Measurements from ENCODE around the gene PRUNE2. TPM values are rescaled to one million over a fixed set of nuclear protein-coding genes. Genes with fewer than 3 reads are reported as not detected.

PRUNE2 gene
- total RNA-seq, 6 experiments from 2014 or later = 1.4 to 3.3 (median 2.1) TPM

DNA sequence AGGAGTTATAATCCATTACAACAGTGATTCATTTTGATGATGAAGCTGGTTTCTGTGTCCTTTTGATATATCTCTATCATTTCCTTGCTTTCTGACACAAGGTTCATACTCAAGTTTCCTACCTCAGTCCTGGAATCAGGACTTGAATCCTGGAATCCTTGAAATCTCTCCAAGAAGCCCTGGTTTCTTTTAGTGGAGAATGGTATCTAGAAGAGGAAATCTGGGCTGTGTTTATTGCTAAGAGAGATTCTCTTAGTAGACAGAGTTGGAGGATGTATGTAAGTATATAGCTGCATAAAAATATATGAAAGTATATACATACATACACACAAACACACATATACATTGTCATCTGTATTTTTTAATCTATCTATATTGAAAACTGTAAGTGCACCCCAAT is 332.5 kb downstream of the PRUNE2 start:
- no peak for ATAC-seq
- no peak for TF ChIP-seq POLR2A (IDR thresholded peaks at IDR 0.05)
- no peak overlapping the region for H3K27ac ChIP-seq
- no peaks in the 10 kb centered on the region for H3K36me3 ChIP-seq
- no peaks in the 10 kb centered on the region for H3K9me3 ChIP-seq
- no peaks in the 10 kb centered on the region for H3K27me3 ChIP-seq
- H3K4me1 ChIP-seq = no peaks in the 10 kb centered on the region
- no peak for DNase-seq
- intact Hi-C loops (cut with DNase I) = no loop called here
- H3K4me3 ChIP-seq = no peak overlapping the region

DNA sequence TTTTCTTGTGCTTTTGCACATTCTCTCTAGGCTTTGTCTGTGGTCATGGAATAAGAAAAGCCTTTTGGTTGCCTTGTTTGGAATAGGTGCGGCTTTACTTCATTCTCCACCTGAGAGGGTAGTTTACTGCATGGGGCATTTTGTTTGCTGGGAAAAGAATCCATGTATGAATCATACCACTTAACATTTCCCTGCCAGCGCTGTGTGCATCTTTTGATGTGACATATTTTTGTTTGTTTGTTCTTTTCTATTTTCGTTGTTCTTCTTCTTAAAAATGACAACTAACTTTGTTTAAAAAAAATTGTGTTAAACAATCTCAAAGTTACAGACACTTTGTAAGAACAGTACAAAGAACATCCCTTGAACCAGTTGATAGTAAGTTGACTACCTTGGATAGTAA is 333.8 kb downstream of the PRUNE2 start:
- no peaks in the 10 kb centered on the region for H3K4me1 ChIP-seq
- 83% methylated on average over 3 of the region's 3 CpGs for WGBS (ENCODE audit: insufficient coverage, low coverage, low lambda C conversion rate, missing lambda C conversion rate)
- ATAC-seq (no peak), DNase-seq (no peak)
- intact Hi-C loops (cut with DNase I) = no loop called here
- H3K36me3 ChIP-seq = no peaks in the 10 kb centered on the region
- no peaks in the 10 kb centered on the region for H3K27me3 ChIP-seq
- H3K4me3 ChIP-seq = no peak overlapping the region
- no peak overlapping the region for H3K27ac ChIP-seq
- no peak for TF ChIP-seq POLR2A (IDR thresholded peaks at IDR 0.05)
- TF ChIP-seq, protein P1, sequence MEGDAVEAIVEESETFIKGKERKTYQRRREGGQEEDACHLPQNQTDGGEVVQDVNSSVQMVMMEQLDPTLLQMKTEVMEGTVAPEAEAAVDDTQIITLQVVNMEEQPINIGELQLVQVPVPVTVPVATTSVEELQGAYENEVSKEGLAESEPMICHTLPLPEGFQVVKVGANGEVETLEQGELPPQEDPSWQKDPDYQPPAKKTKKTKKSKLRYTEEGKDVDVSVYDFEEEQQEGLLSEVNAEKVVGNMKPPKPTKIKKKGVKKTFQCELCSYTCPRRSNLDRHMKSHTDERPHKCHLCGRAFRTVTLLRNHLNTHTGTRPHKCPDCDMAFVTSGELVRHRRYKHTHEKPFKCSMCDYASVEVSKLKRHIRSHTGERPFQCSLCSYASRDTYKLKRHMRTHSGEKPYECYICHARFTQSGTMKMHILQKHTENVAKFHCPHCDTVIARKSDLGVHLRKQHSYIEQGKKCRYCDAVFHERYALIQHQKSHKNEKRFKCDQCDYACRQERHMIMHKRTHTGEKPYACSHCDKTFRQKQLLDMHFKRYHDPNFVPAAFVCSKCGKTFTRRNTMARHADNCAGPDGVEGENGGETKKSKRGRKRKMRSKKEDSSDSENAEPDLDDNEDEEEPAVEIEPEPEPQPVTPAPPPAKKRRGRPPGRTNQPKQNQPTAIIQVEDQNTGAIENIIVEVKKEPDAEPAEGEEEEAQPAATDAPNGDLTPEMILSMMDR (IDR thresholded peaks at IDR 0.05) = no peak
- no peaks in the 10 kb centered on the region for H3K9me3 ChIP-seq

DNA sequence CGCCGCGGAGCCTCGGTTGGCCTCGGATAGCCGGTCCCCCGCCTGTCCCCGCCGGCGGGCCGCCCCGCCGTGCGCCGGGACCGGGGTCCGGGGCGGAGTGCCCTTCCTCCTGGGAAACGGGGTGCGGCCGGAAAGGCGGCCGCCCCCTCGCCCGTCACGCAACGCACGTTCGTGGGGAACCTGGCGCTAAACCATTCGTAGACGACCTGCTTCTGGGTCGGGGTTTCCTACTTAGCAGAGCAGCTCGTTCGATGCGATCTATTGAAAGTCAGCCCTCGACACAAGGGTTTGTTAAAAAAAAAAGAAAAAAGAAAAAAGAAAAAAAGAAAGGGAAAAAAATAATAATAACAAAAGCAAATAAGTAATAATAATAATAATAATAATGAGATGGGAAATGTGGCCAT is 334.2 kb downstream of the PRUNE2 start:
- ATAC-seq = no peak
- peak in 1 of 3 donors; percentile 32 for DNase-seq

DNA sequence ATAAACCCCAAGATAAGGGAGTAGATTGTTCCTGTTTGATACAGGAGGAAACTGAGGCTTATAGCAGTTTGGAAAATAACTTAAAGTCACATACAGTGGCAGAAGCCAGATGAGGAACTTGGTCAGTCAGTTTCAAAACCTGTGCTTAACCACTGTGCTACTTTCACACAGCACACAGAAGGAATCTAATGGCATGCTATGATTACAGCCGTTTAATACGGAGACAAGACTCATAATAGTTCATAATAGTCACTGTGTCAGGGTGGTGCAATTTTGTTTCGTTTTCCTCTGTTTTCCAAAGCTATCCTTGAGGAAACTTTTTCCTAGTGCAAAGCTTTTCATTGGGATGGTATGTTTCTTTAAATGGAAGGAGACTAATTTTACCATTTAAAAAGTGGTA is 334.6 kb downstream of the PRUNE2 start:
- peak overlapping the region in 2 of 3 donors; percentile 5 to 23 for H3K4me3 ChIP-seq
- no peaks in the 10 kb centered on the region for H3K4me1 ChIP-seq
- no peaks in the 10 kb centered on the region for H3K9me3 ChIP-seq
- no peak for TF ChIP-seq POLR2A (IDR thresholded peaks at IDR 0.05)
- DNase-seq = no peak
- WGBS (ENCODE audit: insufficient coverage, low coverage, low lambda C conversion rate, missing lambda C conversion rate) = 35% methylated on average over 3 of the region's 3 CpGs
- H3K27ac ChIP-seq = peak overlapping the region in 1 of 3 donors; percentile 9
- intact Hi-C loops (cut with DNase I) = no loop called here
- H3K27me3 ChIP-seq = no peaks in the 10 kb centered on the region
- peak; percentile 36 to 68 (median 50) for ATAC-seq
- H3K36me3 ChIP-seq = no peaks in the 10 kb centered on the region

More for the DNA sequence above, 334.2 kb downstream of the PRUNE2 start:
- H3K27ac ChIP-seq = peak overlapping the region in 1 of 3 donors; percentile 9
- WGBS (ENCODE audit: insufficient coverage, low coverage, low lambda C conversion rate, missing lambda C conversion rate) = 23% methylated on average over 37 of the region's 37 CpGs
- no peaks in the 10 kb centered on the region for H3K27me3 ChIP-seq
- intact Hi-C loops (cut with DNase I) = no loop called here
- H3K4me3 ChIP-seq = peak overlapping the region in 2 of 3 donors; percentile 5 to 23
- no peaks in the 10 kb centered on the region for H3K9me3 ChIP-seq
- no peaks in the 10 kb centered on the region for H3K4me1 ChIP-seq
- no peaks in the 10 kb centered on the region for H3K36me3 ChIP-seq
- TF ChIP-seq, protein P1 (IDR thresholded peaks at IDR 0.05) = no peak
- no peak for TF ChIP-seq POLR2A (IDR thresholded peaks at IDR 0.05)

DNA sequence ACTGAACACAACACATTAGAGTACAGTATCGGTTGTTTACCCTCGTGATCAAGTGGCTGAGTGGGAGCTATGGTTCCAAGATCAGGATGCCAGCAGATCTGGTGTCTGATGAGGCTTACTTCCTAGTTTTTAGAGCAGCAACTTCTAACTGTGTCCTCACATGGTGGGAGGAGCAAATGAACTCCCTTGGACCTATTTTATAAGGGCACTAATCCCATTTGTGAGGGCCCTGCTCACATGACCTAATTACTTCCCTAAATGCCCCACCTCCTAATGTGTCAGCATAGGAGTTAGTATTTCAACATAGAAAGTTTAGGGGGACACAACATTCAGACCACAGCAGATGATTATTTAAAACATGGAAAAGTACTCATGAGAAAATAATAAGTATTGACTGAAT is 335.1 kb downstream of the PRUNE2 start:
- no peaks in the 10 kb centered on the region for H3K27me3 ChIP-seq
- no peak for TF ChIP-seq POLR2A (IDR thresholded peaks at IDR 0.05)
- TF ChIP-seq, protein P1 (IDR thresholded peaks at IDR 0.05) = no peak
- H3K9me3 ChIP-seq = no peaks in the 10 kb centered on the region
- no peak overlapping the region for H3K4me3 ChIP-seq
- 92% methylated on average over 2 of the region's 2 CpGs for WGBS (ENCODE audit: insufficient coverage, low coverage, low lambda C conversion rate, missing lambda C conversion rate)
- no peaks in the 10 kb centered on the region for H3K36me3 ChIP-seq
- intact Hi-C loops (cut with DNase I) = no loop called here
- no peaks in the 10 kb centered on the region for H3K4me1 ChIP-seq
- ATAC-seq = no peak
- no peak for DNase-seq
- H3K27ac ChIP-seq = no peak overlapping the region

DNA sequence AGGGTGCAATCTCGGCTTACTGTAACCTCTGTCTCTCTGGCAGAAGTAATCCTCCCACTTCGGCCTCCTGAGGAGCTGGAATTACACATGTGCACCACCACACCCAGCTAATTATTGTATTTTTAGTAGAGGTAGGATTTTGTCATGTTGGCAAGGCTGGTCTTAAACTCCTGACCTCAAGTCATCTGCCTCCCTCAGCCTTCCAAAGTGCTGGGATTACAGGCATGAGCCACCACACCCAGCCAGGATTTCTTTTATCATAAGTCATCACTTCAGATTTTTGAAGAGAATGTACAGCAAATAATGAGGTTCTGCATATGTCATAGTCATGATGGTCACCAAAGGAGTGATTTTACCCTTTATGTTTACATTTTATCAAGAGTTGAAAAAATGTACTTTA is 338.8 kb downstream of the PRUNE2 start:
- WGBS (ENCODE audit: insufficient coverage, low coverage, low lambda C conversion rate, missing lambda C conversion rate) = 71% methylated on average over 2 of the region's 2 CpGs
- DNase-seq (no peak), ATAC-seq (no peak)
- no peaks in the 10 kb centered on the region for H3K27me3 ChIP-seq
- no peak for TF ChIP-seq POLR2A (IDR thresholded peaks at IDR 0.05)
- intact Hi-C loops (cut with DNase I) = no loop called here
- H3K4me1 ChIP-seq = no peaks in the 10 kb centered on the region
- no peak overlapping the region for H3K27ac ChIP-seq
- no peaks in the 10 kb centered on the region for H3K9me3 ChIP-seq
- H3K4me3 ChIP-seq = no peak overlapping the region
- no peaks in the 10 kb centered on the region for H3K36me3 ChIP-seq
